GM18499 (cell line): ENCODE data around the gene PSG3.
"Not testable (repeated sequence)": the region's sequence is repeated elsewhere in the genome, so short reads cannot be mapped to it uniquely, and the experiment has no call there.

Experiments
- ATAC-seq: cut with Tn5 transposase; IDR thresholded peaks from one replicate; pipeline ENCODE4 v1.9.1; 2021; ENCODE audit warnings: moderate number of reproducible peaks; ENCODE audit not compliant: insufficient read depth, unreplicated experiment

The PSG3 gene

GRCh38 chr19:42697884-42698283, 42.4 kb downstream of the PSG3 start:
- ATAC-seq = no peak

GRCh38 chr19:42695811-42696503, 44.3 kb downstream of the PSG3 start:
- no peak for ATAC-seq

DNA sequence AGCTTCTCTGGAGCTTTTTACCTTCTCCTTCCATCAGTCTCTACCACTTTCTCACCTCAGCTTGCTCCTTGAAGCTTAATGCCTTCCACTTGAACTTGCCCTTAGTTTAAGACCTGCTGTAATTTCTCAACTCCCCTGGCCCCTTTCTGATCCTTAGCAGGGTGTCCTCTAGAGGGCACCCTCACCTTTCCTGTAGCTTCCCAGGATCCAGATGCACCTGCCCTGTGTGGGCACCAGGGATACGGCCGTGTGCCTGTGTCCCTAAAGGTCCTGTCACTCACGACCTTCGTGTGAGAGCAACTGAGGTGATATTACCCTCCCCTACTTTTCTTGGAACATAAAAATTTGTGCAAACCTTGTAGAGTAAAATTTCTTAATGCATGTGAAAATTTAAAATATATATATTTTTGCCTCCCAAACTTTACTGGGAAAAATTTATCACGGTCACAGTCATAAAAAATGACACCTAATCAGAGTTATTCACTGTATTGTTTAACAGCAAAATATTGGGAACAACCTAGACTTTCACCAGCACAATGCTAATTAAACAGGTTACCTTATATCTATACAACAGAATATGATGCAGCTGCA, 46.4 kb downstream of the PSG3 start:
- ATAC-seq = no peak

GRCh38 chr19:42683917-42684513, 56.3 kb downstream of the PSG3 start:
- ATAC-seq = no peak

GRCh38 chr19:42676326-42676725, 64.0 kb downstream of the PSG3 start:
- not testable (repeated sequence) for ATAC-seq

DNA sequence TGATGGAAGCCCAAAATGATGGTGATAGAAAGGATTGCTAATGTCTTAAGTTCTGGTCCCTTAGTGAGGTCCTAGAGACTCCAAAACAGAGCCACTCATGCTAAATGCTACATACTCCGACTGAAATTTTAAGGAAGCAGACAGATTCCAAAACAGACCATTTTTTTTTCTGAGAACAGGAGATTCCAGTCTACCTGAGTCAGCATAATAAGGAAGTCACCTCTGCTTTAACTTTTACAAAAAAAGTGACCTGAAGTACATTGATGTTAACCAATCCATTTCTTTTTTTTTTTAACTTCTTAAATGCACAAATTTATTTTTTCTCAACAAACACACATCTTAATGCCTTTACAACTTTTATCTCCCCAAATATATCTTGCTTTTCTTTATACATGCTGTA, 65.7 kb downstream of the PSG3 start:
- not testable (repeated sequence) for ATAC-seq
